ENCODE measurements around the gene LY6G6F. TPM values are rescaled to one million over a fixed set of nuclear protein-coding genes. Genes with fewer than 3 reads are reported as not detected.

The LY6G6F gene
- total and polyA plus RNA-seq, 10 of the 15 experiments (the other 5 are each of a cell fraction or from before 2014, with no cell fraction given): not detected

DNA sequence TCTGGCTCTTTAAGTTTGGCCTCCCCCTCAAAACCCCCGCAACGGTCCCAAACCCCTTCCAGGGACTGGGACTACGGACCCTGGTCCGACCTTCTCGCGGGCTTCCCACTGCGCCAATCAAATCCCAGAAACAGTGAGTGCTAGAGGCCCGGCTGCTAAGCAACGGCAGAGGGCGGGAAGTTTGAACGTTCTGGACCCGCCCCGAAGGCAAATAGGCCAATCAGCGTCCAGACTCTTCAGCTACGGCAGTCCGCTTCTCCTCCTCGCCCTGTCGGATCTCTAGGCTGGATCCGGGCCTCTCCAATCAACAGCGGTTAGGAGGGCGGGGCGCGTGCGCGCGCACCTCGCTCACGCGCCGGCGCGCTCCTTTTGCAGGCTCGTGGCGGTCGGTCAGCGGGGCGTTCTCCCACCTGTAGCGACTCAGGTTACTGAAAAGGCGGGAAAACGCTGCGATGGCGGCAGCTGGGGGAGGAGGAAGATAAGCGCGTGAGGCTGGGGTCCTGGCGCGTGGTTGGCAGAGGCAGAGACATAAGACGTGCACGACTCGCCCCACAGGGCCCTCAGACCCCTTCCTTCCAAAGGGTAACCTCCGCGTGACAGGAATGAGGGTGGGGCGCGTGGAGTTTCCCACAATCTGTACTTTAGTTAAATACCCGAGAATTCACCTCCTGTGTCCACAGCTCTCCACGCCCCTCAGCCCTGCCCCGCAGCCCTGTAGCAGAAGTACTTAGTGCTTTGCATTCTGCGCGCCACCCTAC lies 33.2 kb downstream of the LY6G6F start, which contains the start of gene MSH5 (continued):
- TF ChIP-seq, protein P1, sequence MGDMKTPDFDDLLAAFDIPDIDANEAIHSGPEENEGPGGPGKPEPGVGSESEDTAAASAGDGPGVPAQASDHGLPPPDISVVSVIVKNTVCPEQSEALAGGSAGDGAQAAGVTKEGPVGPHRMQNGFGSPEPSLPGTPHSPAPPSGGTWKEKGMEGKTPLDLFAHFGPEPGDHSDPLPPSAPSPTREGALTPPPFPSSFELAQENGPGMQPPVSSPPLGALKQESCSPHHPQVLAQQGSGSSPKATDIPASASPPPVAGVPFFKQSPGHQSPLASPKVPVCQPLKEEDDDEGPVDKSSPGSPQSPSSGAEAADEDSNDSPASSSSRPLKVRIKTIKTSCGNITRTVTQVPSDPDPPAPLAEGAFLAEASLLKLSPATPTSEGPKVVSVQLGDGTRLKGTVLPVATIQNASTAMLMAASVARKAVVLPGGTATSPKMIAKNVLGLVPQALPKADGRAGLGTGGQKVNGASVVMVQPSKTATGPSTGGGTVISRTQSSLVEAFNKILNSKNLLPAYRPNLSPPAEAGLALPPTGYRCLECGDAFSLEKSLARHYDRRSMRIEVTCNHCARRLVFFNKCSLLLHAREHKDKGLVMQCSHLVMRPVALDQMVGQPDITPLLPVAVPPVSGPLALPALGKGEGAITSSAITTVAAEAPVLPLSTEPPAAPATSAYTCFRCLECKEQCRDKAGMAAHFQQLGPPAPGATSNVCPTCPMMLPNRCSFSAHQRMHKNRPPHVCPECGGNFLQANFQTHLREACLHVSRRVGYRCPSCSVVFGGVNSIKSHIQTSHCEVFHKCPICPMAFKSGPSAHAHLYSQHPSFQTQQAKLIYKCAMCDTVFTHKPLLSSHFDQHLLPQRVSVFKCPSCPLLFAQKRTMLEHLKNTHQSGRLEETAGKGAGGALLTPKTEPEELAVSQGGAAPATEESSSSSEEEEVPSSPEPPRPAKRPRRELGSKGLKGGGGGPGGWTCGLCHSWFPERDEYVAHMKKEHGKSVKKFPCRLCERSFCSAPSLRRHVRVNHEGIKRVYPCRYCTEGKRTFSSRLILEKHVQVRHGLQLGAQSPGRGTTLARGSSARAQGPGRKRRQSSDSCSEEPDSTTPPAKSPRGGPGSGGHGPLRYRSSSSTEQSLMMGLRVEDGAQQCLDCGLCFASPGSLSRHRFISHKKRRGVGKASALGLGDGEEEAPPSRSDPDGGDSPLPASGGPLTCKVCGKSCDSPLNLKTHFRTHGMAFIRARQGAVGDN (IDR thresholded peaks at IDR 0.05): peak; percentile 25; the same call in 1 of the 2 replicates
- TF ChIP-seq SRF (IDR thresholded peaks at IDR 0.05; ENCODE audit: low read depth in 2 of 2, low read length in 2 of 2): no peak
- TF ChIP-seq MAX (IDR thresholded peaks at IDR 0.05; ENCODE audit: low read depth, low read length): peak; percentile 91
- TF ChIP-seq NFYA (IDR thresholded peaks at IDR 0.05; ENCODE audit: borderline replicate concordance, low read depth, low read length): peak; percentile 75; the same call in 1 of the 2 replicates
- peak; percentile 96; the same call in 1 of the 2 replicates for TF ChIP-seq RB1 (IDR thresholded peaks at IDR 0.05; ENCODE audit: borderline replicate concordance)
- peak; percentile 32; the same call in 1 of the 2 replicates for TF ChIP-seq CREM (IDR thresholded peaks at IDR 0.05; ENCODE audit: low read depth)
- TF ChIP-seq IKZF2 (IDR thresholded peaks at IDR 0.05): peak; percentile 48 to 68; a peak in 2 of 4 replicates
- TF ChIP-seq BHLHE40 (IDR thresholded peaks at IDR 0.05; ENCODE audit: borderline replicate concordance in 1 of 2, low read depth in 2 of 2, low read length in 1 of 2): peak; percentile 90 to 97
- TF ChIP-seq NKRF (conservative IDR thresholded peaks at IDR 0.05): peak; percentile 96
- no peak for TF ChIP-seq FOXK2 (IDR thresholded peaks at IDR 0.05)
- 0 out of 2 replicates have a peak, but pooled peaks have one; percentile 36 for TF ChIP-seq TCF12 (IDR thresholded peaks at IDR 0.05; ENCODE audit: low read depth, low read length)
- TF ChIP-seq PML (IDR thresholded peaks at IDR 0.05; ENCODE audit: low read length): no peak
- TF ChIP-seq HDAC2 (IDR thresholded peaks at IDR 0.05): no peak
- peak; percentile 76 for TF ChIP-seq YY1 (IDR thresholded peaks at IDR 0.05; ENCODE audit: low read depth, low read length)
- TF ChIP-seq DPF2 (IDR thresholded peaks at IDR 0.05): peak; percentile 44; the same call in 1 of the 2 replicates
- TF ChIP-seq FOXM1 (IDR thresholded peaks at IDR 0.05; ENCODE audit: low read depth, low read length): no peak
- TF ChIP-seq TBL1XR1 (IDR thresholded peaks at IDR 0.05; ENCODE audit: low read depth, low read length): no peak
- TF ChIP-seq POLR2AphosphoS5 (IDR thresholded peaks at IDR 0.05; ENCODE audit: low read length): peak; percentile 43
- peak; percentile 44; the same call in 1 of the 2 replicates for TF ChIP-seq GATAD2B (conservative IDR thresholded peaks at IDR 0.05; ENCODE audit: low read depth)
- TF ChIP-seq LARP7 (IDR thresholded peaks at IDR 0.05): peak; percentile 74
- TF ChIP-seq PBX3 (IDR thresholded peaks at IDR 0.05; ENCODE audit: insufficient replicate concordance, low read depth, low read length): peak; percentile 85
- peak; percentile 78 for TF ChIP-seq POLR2A (IDR thresholded peaks at IDR 0.05; ENCODE audit: low read depth, low read length)
- TF ChIP-seq POU2F2 (IDR thresholded peaks at IDR 0.05; ENCODE audit: borderline replicate concordance, low read depth, low read length): 0 out of 3 replicates have a peak, but pooled peaks have one; percentile 4
- TF ChIP-seq MTA3 (IDR thresholded peaks at IDR 0.05; ENCODE audit: borderline replicate concordance, low read length): no peak
- TF ChIP-seq TAF1 (IDR thresholded peaks at IDR 0.05; ENCODE audit: borderline replicate concordance, low read depth, low read length): peak; percentile 47

Data from GM12878 (cell line).